HG03378 (cell line): Measurements from ENCODE around the gene WFDC12.
"Not testable (repeated sequence)": the region's sequence is repeated elsewhere in the genome, so short reads cannot be mapped to it uniquely, and the experiment has no call there.

Experiments used
- ATAC-seq: cut with Tn5 transposase; IDR thresholded peaks from one replicate; pipeline ENCODE4 v1.9.1; 2021; ENCODE audit warnings: mild to moderate bottlenecking, moderate library complexity; ENCODE audit not compliant: unreplicated experiment

WFDC12 gene

DNA sequence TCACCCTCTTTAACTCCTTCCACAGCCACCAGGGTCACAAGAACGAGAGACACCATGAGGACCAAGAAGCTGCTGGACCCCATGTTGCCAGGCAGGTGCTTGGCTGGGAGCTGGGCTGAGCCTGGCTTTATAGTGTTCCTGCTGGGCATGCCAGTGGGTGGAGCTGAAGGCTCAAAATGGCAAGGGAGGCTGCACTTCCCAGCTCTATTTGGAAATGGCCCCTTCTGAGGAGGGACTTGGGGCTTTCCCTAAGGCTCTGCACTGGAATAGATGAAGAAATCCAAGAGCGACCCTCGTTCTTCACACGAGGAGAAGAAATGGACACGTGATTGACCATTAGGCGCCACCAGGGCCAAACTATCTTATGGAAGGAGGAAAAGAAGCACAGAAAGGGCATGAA, at the start of gene WFDC12:
WFDC12 (minus strand) TSS at position 101 of the 400 bp plus-strand sequence; CDS start at position 83, 18 bp downstream.
- no peak for ATAC-seq

DNA sequence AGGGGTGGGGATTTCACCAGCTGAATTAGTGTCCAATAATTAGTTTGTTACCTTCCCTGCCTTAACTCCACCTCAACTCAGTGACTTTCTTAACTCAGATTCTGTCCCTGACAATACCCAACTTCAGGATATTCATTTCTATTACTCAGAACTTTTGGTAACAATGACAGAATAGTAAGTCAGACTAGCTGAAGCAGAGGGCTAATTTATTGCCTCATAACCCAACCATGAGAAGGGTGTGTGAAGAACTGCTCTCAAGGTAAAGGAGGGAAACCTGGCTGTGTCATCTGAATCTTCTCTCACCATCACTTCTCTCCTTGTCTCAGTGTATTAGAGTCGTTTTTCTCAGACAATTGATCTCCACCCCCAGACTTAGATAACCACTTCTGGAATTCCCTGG, 49.3 kb upstream of the WFDC12 start:
- no peak for ATAC-seq

GRCh38 chr20:45164906-45165305, 40.6 kb upstream of the WFDC12 start:
- no peak for ATAC-seq

DNA sequence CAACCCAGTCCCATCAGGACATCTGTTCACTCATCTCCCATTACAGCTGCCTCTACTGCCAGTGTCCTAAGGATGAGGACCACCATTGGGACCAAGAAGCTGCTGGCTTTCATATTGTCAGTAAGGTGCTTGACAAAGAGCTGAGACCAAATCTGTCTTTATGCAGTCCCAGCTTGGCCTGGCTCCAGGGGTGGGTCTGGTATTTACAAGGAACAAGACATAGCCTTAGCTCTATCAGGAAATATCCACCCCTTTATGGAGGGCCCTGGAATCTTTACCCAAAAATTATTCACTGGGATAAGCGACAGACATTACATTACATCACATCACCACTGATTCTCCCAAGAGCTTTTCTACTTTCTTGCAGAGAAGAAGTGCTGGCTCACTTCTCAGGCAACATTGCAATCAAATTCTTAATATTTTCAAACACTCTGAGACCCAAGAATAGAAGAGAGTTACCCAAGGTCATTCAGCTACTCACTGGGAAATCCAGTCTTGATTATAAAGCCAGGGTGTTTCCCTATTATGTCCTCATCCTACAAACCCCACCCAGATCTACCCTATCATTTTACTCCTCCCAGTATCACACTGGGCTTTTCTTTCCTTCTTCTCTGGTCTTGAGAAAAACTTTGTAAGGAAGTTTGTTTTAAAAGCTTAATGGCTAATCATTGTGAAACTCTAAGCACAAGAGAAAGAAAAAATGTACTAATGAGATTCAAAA, 39.0 kb upstream of the WFDC12 start:
- no peak for ATAC-seq

- no peak for ATAC-seq
Measured at GRCh38 chr20:45157962-45158361, 33.7 kb upstream of the WFDC12 start.

DNA sequence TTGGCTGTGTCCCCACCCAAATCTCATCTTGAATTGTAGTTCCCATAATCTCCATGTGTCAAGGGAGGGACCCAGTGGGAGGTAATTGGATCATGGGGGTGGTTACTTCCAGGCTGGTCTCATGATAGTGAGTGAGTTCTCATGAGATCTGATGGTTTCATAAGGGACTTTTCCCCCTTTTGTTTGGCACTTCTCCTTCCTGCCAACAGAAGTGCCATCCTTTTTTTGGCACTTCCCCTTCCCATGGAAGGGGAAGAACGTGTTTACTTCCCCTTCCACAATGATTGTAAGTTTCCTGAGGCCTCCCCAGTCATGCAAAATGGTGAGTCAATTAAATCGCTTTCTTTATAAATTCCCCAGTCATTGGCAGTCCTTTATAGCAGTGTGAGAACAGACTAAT, 32.4 kb upstream of the WFDC12 start:
- no peak for ATAC-seq

DNA sequence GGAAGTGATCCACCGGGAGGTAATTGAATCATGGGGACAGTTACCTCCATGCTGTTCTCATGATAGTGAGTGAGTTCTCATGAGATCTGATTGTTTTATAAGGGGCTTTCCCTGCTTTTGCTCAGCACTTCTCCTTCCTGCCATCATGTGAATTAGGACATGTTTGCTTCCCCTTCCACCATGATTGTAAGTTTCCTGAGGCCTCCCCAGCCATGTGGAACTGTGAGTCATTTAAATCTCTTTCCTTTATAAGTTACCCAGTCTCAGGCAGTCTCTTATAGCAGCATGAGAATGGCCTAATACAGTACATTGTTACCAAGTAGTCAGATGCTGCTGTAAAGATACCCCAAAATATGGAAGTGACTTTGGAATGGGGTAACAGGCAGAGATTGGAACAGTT, 30.5 kb upstream of the WFDC12 start:
- not testable (repeated sequence) for ATAC-seq

DNA sequence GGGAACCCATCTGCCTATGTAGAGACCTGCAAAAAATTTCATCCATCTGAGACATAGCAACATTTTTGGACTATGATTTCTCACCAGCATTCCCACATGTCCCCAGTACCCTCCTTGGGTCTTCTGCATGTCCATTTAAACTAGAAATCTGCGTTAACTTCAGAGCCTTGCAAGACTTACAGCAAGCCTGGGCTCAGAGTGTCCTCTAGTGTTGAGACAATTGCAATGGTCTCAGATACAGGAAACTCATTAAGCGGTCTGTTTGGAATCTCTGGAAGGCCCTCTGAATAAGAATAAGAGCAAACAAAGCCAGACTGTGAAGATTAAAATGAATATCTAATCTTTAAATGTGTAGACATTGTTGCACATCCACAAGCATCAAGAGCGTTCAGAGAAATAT, 29.9 kb upstream of the WFDC12 start:
- no peak for ATAC-seq

- ATAC-seq, result no peak
Measured at GRCh38 chr20:45153752-45154151, 29.5 kb upstream of the WFDC12 start.

DNA sequence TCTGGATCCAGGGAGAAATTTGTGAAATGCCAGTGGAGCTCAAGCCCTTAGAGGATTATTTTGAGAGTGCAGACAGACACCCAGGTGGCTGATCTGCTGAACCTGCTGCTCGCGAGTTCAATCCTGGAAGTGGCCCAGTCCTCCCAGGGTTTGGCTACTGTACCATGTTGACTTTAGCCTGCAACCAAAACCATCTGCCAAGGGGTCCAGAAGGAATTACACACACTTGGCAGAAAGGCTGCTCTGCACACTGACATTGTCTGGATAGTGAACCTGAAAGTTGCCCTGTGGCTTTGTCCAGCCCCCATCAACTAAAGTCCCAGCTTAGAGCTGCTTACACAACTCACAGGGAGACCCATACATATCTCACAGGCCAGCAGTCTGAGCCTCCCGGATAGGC, 28.9 kb upstream of the WFDC12 start:
- ATAC-seq, result no peak

- no peak for ATAC-seq
Measured at GRCh38 chr20:45152405-45152804, 28.1 kb upstream of the WFDC12 start.

- ATAC-seq, result no peak
Measured at GRCh38 chr20:45149062-45149461, 24.8 kb upstream of the WFDC12 start.

DNA sequence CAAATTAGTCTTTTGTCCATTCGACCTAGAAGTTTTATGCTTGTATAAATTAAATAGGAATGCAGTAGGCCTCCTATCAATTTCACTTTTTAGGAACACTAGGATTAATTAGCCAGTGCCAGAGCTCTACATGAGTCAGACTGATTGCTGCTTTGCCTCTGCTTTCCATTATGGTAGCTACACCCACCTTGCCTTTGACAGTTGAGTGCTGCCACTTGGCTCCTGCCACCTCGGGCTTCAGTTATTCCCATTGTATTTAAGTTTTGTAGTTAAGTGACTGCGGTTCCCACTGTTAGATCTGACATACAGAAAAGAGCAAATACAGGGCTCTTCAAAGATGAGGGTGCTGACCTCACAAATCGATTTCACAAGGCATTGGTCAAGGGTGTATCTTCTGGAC, 16.6 kb upstream of the WFDC12 start:
- no peak for ATAC-seq

GRCh38 chr20:45139733-45140375, 15.6 kb upstream of the WFDC12 start:
- ATAC-seq, result not testable (repeated sequence)

DNA sequence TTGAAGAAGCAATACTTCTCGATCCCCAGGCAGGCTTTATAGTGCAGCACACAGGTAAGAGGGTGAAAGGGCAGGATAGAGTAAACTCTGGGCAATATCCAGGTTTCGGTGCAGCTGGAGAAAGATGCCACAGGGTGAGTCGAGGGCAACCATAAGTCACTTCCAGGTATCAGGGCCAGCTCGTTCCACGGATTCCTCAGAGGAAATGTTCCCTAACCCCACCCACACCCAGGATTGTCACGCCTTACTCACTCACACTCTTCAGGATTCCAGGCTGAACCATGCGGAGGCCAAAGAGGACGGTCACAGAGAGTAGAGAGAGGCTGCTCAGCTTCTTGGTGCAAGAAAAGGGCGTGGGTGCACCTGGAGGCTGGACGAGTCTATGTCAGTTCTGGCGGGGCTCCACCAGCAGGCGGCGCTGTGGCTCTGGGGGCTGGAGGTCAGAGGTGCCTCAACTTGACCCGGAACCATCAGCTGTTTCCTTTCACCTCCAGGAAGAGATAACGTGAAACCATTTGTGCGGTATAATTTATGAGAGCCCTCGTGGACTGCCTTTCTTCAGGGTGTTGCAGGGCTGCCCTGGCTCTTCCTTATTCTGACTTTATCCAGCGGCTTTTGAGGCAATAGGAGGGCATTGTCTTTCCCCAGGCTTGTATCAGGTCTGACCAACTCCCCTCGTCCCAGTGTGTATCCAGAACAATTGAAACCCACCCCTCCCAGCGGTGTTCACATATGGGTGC, 14.5 kb upstream of the WFDC12 start:
- ATAC-seq, result no peak

DNA sequence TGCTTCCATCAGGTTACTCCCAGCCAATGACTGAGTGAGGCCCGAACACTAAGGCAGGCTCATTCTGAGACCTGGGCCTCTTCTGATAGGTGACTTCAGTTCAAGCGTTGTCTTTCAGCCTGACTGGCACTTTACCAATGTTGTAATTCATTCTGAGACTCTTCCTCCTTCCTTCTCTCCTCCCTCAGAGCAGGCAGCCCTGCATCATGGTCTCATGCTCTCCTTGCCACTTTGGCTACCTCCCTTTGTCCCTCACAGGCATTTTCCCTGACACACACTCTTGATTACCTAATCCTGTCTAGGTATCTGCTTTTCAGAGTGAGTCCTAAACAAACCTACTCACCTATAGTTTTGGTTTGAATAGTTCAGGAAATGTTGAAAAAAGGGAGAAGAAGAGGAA, 12.6 kb upstream of the WFDC12 start:
- no peak for ATAC-seq

GRCh38 chr20:45128099-45128498, 3.8 kb upstream of the WFDC12 start:
- ATAC-seq, result no peak

DNA sequence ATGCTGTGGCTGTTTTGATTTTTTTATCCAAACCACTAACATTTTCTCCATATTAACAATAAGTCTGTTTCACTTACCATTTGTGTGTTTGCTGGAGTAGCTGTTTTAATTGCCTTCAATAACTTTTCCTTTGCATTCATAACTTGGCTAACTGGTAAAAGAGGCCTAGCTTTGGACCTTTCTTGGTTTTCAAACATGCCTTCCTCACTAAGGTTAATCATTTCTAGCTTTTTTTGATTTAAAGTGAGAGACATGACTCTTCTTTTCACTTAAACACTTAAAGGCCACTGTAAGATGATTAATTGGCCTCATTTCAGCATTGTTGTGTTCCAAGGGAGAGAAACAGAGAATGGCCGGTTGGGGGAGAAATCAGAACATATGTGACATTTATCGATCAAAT, 2.9 kb downstream of the WFDC12 start:
- no peak for ATAC-seq

- ATAC-seq, result no peak
Measured at GRCh38 chr20:45119556-45120266, 4.6 kb downstream of the WFDC12 start.

GRCh38 chr20:45118028-45118427, 6.2 kb downstream of the WFDC12 start:
- no peak for ATAC-seq

DNA sequence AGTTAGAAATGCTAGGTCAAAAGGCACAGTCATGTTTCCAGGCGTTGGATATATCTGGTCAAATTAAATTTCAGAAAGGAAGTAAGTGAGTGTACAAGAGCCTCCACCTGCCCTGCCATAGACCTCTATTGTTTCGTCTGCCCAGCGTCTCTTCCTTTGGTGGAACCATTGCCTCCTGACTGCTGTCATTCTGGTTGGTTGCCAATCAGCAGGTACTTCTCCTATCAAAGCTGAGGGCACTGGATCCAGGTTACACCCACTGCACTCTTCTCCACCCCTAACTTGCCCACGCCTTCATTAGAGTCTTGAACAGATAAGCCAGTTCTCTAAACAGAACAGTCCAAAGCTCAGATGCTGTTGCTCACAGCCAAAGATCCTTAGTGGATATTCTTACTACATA, 6.7 kb downstream of the WFDC12 start:
- ATAC-seq, result no peak
